ENCODE measurements around the gene CCL19. TPM values are rescaled to one million over a fixed set of nuclear protein-coding genes. Genes with fewer than 3 reads are reported as not detected.
A peak's percentile ranks its signal among the peaks of the same experiment; 100 is the strongest.

CCL19 gene
- total RNA-seq, 1 experiment from 2014 or later = not detected

DNA sequence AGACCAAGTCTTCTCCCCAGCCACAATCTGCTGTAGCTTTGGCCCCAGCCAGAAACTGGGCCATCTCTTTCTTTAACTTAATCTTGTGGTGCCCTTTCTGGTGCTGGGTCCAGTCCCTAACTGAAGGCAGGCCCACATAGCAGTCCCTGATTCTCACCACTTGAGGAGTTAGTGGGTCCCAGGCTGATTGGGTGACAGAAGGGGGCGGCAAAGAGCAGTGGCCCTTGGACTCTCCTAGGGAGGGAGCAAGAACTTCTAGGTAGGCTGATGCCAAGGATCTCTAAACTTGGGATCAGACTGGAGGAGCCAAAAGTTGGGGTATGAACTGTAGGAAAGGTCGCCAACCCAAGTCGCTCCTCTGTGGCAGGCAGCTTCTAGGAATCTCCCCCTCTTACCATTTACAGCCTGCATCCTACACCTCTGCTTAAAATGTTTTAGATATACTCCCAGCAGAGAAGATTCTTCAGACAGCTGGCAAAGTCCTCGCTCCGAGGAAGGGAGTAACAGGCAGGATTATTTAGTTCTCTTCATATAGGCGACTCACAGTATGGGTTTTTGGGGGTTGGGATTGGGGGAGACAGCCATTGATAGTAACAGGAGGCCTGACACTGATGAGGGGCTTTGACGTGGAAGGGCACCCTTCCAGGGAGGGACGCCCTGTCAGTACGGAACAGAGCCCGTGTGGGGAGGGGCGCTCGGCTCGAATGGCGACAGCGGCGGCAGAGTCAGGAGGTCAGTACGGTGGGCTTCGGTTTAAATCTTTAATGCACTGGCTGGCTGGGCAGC lies 26.6 kb downstream of the CCL19 start:
- TF ChIP-seq, protein P1, sequence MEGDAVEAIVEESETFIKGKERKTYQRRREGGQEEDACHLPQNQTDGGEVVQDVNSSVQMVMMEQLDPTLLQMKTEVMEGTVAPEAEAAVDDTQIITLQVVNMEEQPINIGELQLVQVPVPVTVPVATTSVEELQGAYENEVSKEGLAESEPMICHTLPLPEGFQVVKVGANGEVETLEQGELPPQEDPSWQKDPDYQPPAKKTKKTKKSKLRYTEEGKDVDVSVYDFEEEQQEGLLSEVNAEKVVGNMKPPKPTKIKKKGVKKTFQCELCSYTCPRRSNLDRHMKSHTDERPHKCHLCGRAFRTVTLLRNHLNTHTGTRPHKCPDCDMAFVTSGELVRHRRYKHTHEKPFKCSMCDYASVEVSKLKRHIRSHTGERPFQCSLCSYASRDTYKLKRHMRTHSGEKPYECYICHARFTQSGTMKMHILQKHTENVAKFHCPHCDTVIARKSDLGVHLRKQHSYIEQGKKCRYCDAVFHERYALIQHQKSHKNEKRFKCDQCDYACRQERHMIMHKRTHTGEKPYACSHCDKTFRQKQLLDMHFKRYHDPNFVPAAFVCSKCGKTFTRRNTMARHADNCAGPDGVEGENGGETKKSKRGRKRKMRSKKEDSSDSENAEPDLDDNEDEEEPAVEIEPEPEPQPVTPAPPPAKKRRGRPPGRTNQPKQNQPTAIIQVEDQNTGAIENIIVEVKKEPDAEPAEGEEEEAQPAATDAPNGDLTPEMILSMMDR (conservative IDR thresholded peaks at IDR 0.05; ENCODE audit: low read depth, low read length) = peak; percentile 97
- TF ChIP-seq EZH2 (IDR thresholded peaks at IDR 0.05; ENCODE audit: borderline replicate concordance, low read depth, low read length, poor library complexity, severe bottlenecking) = no peak
- no peaks in the 10 kb centered on the region for H3K9me3 ChIP-seq (ENCODE audit: low read depth, low read length, poor library complexity, severe bottlenecking)
- intact Hi-C loops (cut with micrococcal nuclease; ENCODE audit: unreplicated experiment) = no loop called here
- CTCF ChIA-PET = interaction anchor here (0.6 to 1.1 kb wide), 3 partner anchors 17 to 254 kb away, joined by 3 to 6 read pairs (median 4); no protein-coding TSS in a partner anchor
- H3K4me1 ChIP-seq (ENCODE audit: insufficient read depth, low read length, poor library complexity, severe bottlenecking) = peaks cover 6% of the 10 kb centered on the region
- peak overlapping the region; percentile 77 for H3K4me3 ChIP-seq (ENCODE audit: low read depth, low read length, poor library complexity, severe bottlenecking)
- no TSS peak for BruUV-seq (replicated peaks)
- peaks cover 3% of the 10 kb centered on the region for H3K36me3 ChIP-seq (ENCODE audit: insufficient read depth, low read length, poor library complexity, severe bottlenecking)
- peak; percentile 85 for DNase-seq (ENCODE audit: low spot score)
- H3K27me3 ChIP-seq (replicated peaks; ENCODE audit: insufficient read depth, low read depth, low read length, poor library complexity) = no peaks in the 10 kb centered on the region
- POLR2A ChIA-PET (ENCODE audit: low non-redundant PET) = no interaction called here
- H3K27ac ChIP-seq (ENCODE audit: low read depth, low read length, poor library complexity, severe bottlenecking) = peak overlapping the region; percentile 74

DNA sequence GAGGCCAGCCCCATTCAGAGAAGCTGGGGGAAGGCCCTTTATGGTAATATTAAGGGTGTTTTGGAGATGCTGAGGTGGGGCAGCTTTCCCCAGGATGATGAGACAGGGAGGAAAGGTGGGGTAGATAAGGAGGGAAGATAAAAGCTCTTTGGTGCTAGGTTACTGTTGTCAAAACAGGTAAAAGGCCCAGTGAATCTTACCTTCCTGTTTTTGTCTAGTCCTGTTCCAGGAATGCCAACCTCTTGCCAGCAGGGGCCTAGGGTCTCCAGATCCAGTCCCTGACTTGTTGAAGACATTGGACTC lies 27.8 kb downstream of the CCL19 start:
- Histone ChIP-seq H3K4me3 (ENCODE audit: low read depth, low read length, poor library complexity, severe bottlenecking) (no peak overlapping the region), H3K4me1 (ENCODE audit: insufficient read depth, low read length, poor library complexity, severe bottlenecking) (peaks cover 6% of the 10 kb centered on the region), H3K27ac (ENCODE audit: low read depth, low read length, poor library complexity, severe bottlenecking) (no peak overlapping the region), H3K27me3 (replicated peaks; ENCODE audit: insufficient read depth, low read depth, low read length, poor library complexity) (no peaks in the 10 kb centered on the region), H3K9me3 (ENCODE audit: low read depth, low read length, poor library complexity, severe bottlenecking) (no peaks in the 10 kb centered on the region), H3K36me3 (ENCODE audit: insufficient read depth, low read length, poor library complexity, severe bottlenecking) (no peaks in the 10 kb centered on the region)
- no peak for DNase-seq (ENCODE audit: low spot score)
- TF ChIP-seq, protein P1 (conservative IDR thresholded peaks at IDR 0.05; ENCODE audit: low read depth, low read length) = no peak
- TF ChIP-seq EZH2 (IDR thresholded peaks at IDR 0.05; ENCODE audit: borderline replicate concordance, low read depth, low read length, poor library complexity, severe bottlenecking) = no peak
- intact Hi-C loops (cut with micrococcal nuclease; ENCODE audit: unreplicated experiment) = no loop called here
- no TSS peak for BruUV-seq (replicated peaks)
- CTCF ChIA-PET = no interaction called here
- POLR2A ChIA-PET (ENCODE audit: low non-redundant PET) = no interaction called here

GRCh38 chr9:34662526-34663302 lies 28.4 kb downstream of the CCL19 start, which contains the start of gene CCL27:
CCL27 (minus strand) TSS chr9:34662657; CDS start chr9:34662633, 24 bp downstream.
- BruUV-seq (replicated peaks) = no TSS peak
- CTCF ChIA-PET = no interaction called here
- no peak within 1 kb of the TSS for H3K27ac ChIP-seq (ENCODE audit: low read depth, low read length, poor library complexity, severe bottlenecking)

More at GRCh38 chr9:34662526-34663302, 28.4 kb downstream of the CCL19 start, which contains the start of gene CCL27:
- intact Hi-C loops (cut with micrococcal nuclease; ENCODE audit: unreplicated experiment) = no loop called here
- TF ChIP-seq, protein P1 (conservative IDR thresholded peaks at IDR 0.05; ENCODE audit: low read depth, low read length) = no peak
- no peak for TF ChIP-seq EZH2 (IDR thresholded peaks at IDR 0.05; ENCODE audit: borderline replicate concordance, low read depth, low read length, poor library complexity, severe bottlenecking)
- Histone ChIP-seq H3K9me3 (ENCODE audit: low read depth, low read length, poor library complexity, severe bottlenecking) (no peaks in the 10 kb centered on the region), H3K4me3 (ENCODE audit: low read depth, low read length, poor library complexity, severe bottlenecking) (no peak within 1 kb of the TSS), H3K4me1 (ENCODE audit: insufficient read depth, low read length, poor library complexity, severe bottlenecking) (peaks cover 6% of the 10 kb centered on the region), H3K36me3 (ENCODE audit: insufficient read depth, low read length, poor library complexity, severe bottlenecking) (no peaks in the 10 kb centered on the region), H3K27me3 (replicated peaks; ENCODE audit: insufficient read depth, low read depth, low read length, poor library complexity) (no peaks in the 10 kb centered on the region)
- POLR2A ChIA-PET (ENCODE audit: low non-redundant PET) = no interaction called here
- no peak for DNase-seq (ENCODE audit: low spot score)

Measured in A673 (cell line).